CD4-positive, alpha-beta memory T cell (primary cell): ENCODE measurements around the gene ZNF697. TPM values are rescaled to one million over a fixed set of nuclear protein-coding genes. Genes with fewer than 3 reads are reported as not detected.
A peak's percentile ranks its signal among the peaks of the same experiment; 100 is the strongest.

ENCODE experiments used
- CTCF ChIA-PET: fragments of 350-600 bp; sonication (Branson Sonifier 250); formaldehyde crosslinking; loops from one replicate; lab custom pipeline; 2021; ENCODE audit warnings: inconsistent platforms; ENCODE audit not compliant: partially characterized antibody; lab: Charles Lee
- POLR2A ChIA-PET: fragments of 350-600 bp; sonication (Branson Sonifier 250); formaldehyde crosslinking; loops from one replicate; lab custom pipeline; 2021; ENCODE audit not compliant: partially characterized antibody; lab: Charles Lee
- DNase-seq, 5 donors: peaks; one replicate each; pipeline versions ENCODE4 v3.0.0 to v3.0.0-alpha.2; 2020 to 2022; ENCODE audit warnings: mixed read lengths in 1 of 5
- H3K27ac ChIP-seq: one replicate; pipeline ENCODE4 v1.7.0; 2013; ENCODE audit warnings: low read depth, low read length
- H3K27me3 ChIP-seq: 2 replicates; pipeline ENCODE4 v1.7.0; 2013; ENCODE audit warnings: mild to moderate bottlenecking, low read length, moderate library complexity; ENCODE audit not compliant: insufficient read depth
- H3K36me3 ChIP-seq: 2 replicates; pipeline ENCODE4 v1.7.0; 2013; ENCODE audit warnings: mild to moderate bottlenecking, low read length, moderate library complexity; ENCODE audit not compliant: insufficient read depth
- H3K4me1 ChIP-seq: 2 replicates; pipeline ENCODE4 v1.7.0; 2013; ENCODE audit warnings: mild to moderate bottlenecking, low read length, moderate library complexity; ENCODE audit not compliant: insufficient read depth
- H3K4me3 ChIP-seq, 2 donors: one replicate each; pipeline ENCODE4 v1.7.0; 2013; ENCODE audit warnings: low read length in 2 of 2, mild to moderate bottlenecking in 1 of 2
- H3K9me3 ChIP-seq, 2 donors: one replicate each; pipeline ENCODE4 v1.7.0; 2013; ENCODE audit warnings: low read length in 2 of 2, control low read depth in 1 of 2; ENCODE audit not compliant: control insufficient read depth in 1 of 2
- H3K27ac Mint-ChIP-seq, 7 donors: one replicate each; pipeline ENCODE4 v1.8.0; 2020 to 2021; ENCODE audit warnings: mixed read lengths in 7 of 7, mild to moderate bottlenecking in 6 of 7, inconsistent platforms in 3 of 7, moderate library complexity in 3 of 7
- H3K27me3 Mint-ChIP-seq, 2 donors: one replicate each; pipeline ENCODE4 v1.8.0; 2020 to 2021; ENCODE audit warnings: mixed read lengths in 2 of 2
- H3K36me3 Mint-ChIP-seq, 2 donors: one replicate each; pipeline ENCODE4 v1.8.0; 2020 to 2021; ENCODE audit warnings: mixed read lengths in 2 of 2, inconsistent platforms in 1 of 2, mild to moderate bottlenecking in 1 of 2
- H3K4me1 Mint-ChIP-seq, 4 donors: one replicate each; pipeline ENCODE4 v1.8.0; 2020 to 2021; ENCODE audit warnings: mixed read lengths in 4 of 4, mild to moderate bottlenecking in 1 of 4
- H3K4me3 Mint-ChIP-seq, 8 donors: one replicate each; pipeline ENCODE4 v1.8.0; 2020 to 2021; ENCODE audit warnings: mixed read lengths in 8 of 8, mild to moderate bottlenecking in 7 of 8, moderate library complexity in 6 of 8, inconsistent platforms in 3 of 8
- H3K9me3 Mint-ChIP-seq, 8 donors: one replicate each; pipeline ENCODE4 v1.8.0; 2020 to 2021; ENCODE audit warnings: mixed read lengths in 8 of 8, mild to moderate bottlenecking in 5 of 8, inconsistent platforms in 3 of 8, moderate library complexity in 1 of 8
- intact Hi-C: fragments of 100-400 bp; cut with micrococcal nuclease; formaldehyde crosslinking; loops from one replicate; pipeline ENCODE4 v1.15.1; 2023
- polyA plus RNA-seq, 2 donors: library from polyadenylated mRNA; unstranded; fragments of 300-500 nt; fragmentation: Illumina TruSeq; gene quantifications; one replicate each; pipeline ENCODE4 v1.2.3, GENCODE V29; 2021
- total RNA-seq, 2 experiments: library from RNA; stranded (reverse); gene quantifications; one replicate each; pipeline ENCODE4 v1.2.3, GENCODE V29; 2021

Gene ZNF697
- total and polyA plus RNA-seq, 4 experiments from 2014 or later, result 0.06 to 0.22 TPM; not detected in 2

DNA sequence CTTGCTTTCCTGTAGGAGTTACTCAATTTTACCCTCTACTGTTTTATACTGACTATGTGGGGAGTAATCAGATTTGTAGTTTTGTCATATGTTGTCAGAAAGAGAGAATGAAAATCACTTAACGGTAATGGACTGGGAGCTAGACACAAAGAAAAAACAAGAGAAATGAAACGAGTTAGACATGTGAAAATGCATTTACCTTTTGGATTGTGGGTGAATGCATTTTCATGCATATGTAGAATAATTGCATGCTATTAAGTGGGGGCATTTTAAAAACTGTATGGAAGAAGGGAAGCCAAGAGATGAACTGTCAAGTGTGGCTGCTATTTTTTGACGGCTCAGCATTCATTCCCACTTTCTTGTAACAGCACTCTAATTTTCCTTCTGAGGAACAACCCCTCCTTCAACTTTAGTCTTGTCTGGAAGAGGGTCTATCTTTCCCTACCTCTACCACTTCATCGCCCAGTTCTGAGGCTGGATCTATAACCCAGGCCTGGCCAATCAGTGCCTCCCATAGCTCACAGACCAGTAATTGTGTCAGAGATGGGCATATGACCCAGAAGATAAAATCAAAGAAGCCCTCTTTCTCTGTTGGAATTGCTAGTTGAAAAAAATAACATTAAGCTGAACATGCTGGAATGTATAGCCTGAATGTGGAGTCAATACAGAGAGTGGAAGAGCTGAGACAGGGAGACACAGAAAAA is 5.2 kb upstream of the ZNF697 start:
- Histone ChIP-seq H3K27me3 (peaks cover 4% of the 10 kb centered on the region), H3K27ac (no peak overlapping the region), H3K9me3 (no peaks in the 10 kb centered on the region), H3K4me1 (no peaks in the 10 kb centered on the region), H3K4me3 (no peak overlapping the region), H3K36me3 (no peaks in the 10 kb centered on the region)
- peaks cover 0 to 6% (median 2%) of the 10 kb centered on the region in 4 donors for H3K4me1 Mint-ChIP-seq
- no peak overlapping the region for H3K27ac Mint-ChIP-seq
- H3K36me3 Mint-ChIP-seq, result no peaks in the 10 kb centered on the region
- ChIA-PET POLR2A (no interaction called here), CTCF (no interaction called here)
- peaks cover 30 to 33% of the 10 kb centered on the region in 2 donors for H3K27me3 Mint-ChIP-seq
- intact Hi-C loops, result no loop called here
- peaks cover 0 to 5% (median 0%) of the 10 kb centered on the region in 8 donors for H3K9me3 Mint-ChIP-seq
- no peak overlapping the region for H3K4me3 Mint-ChIP-seq
- no peak for DNase-seq

DNA sequence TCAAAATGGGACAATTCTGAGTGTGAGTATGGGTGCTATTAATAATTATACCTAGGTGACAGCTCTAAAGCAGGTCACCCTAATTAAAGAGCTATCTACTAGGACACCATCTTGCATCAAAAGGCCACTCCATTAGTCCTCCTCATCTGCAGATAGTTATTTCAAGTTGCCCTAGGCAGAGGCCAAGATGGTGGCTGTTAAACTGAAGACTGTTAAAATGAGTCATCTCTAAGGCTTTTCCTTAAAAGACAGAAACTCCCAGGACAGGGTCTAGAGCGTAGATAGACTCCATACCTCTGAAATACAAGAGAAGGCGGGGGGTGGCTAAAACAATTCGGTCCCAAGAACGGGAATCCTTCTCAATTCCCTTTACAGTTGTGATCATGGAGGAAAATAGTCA is 4.5 kb upstream of the ZNF697 start:
- H3K27me3 Mint-ChIP-seq, result peaks cover 30 to 34% of the 10 kb centered on the region in 2 donors
- POLR2A ChIA-PET, result no interaction called here
- Histone ChIP-seq H3K27ac (no peak overlapping the region), H3K27me3 (peaks cover 4% of the 10 kb centered on the region), H3K4me3 (no peak overlapping the region), H3K9me3 (no peaks in the 10 kb centered on the region), H3K4me1 (no peaks in the 10 kb centered on the region), H3K36me3 (no peaks in the 10 kb centered on the region)
- H3K9me3 Mint-ChIP-seq, result peaks cover 0 to 7% (median 0%) of the 10 kb centered on the region in 8 donors
- intact Hi-C loops, result no loop called here
- no peak overlapping the region for H3K4me3 Mint-ChIP-seq
- DNase-seq, result no peak
- H3K27ac Mint-ChIP-seq, result no peak overlapping the region
- H3K36me3 Mint-ChIP-seq, result no peaks in the 10 kb centered on the region
- CTCF ChIA-PET, result no interaction called here
- H3K4me1 Mint-ChIP-seq, result peaks cover 0 to 6% (median 3%) of the 10 kb centered on the region in 4 donors

DNA sequence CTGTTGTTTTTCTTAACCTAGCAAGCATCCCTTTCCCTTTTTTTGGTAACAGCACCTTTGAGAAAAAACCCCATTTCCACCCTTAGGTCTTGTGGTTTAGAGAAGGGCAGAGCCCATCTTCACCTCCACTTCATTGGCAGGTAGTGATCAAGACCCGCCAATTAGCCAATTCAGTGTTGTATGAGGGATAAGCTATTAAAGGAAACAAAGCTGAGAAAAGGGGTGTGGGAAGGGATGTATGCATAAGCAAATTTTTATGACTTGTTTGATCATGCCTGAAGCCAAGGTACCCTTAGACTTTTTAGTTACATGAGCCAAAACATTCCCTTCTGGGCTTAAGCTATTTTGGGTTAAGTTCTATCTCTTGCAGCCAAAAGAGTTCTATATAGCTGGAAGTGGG is 3.6 kb upstream of the ZNF697 start:
- peaks cover 7% of the 10 kb centered on the region for H3K27me3 ChIP-seq
- CTCF ChIA-PET, result interaction anchor here (1.2 kb wide), 1 partner anchor 23 kb away, joined by 4 read pairs; no protein-coding TSS in a partner anchor
- DNase-seq, result no peak
- Mint-ChIP-seq H3K27ac (no peak overlapping the region), H3K36me3 (no peaks in the 10 kb centered on the region), H3K4me3 (no peak overlapping the region), H3K27me3 (peaks cover 33 to 41% of the 10 kb centered on the region in 2 donors), H3K4me1 (peaks cover 1 to 6% (median 3%) of the 10 kb centered on the region in 4 donors), H3K9me3 (peaks cover 0 to 8% (median 0%) of the 10 kb centered on the region in 8 donors)
- H3K4me3 ChIP-seq, result no peak overlapping the region
- H3K27ac ChIP-seq, result no peak overlapping the region
- POLR2A ChIA-PET, result no interaction called here
- H3K36me3 ChIP-seq, result no peaks in the 10 kb centered on the region
- no peaks in the 10 kb centered on the region for H3K9me3 ChIP-seq
- no peaks in the 10 kb centered on the region for H3K4me1 ChIP-seq
- intact Hi-C loops, result no loop called here

DNA sequence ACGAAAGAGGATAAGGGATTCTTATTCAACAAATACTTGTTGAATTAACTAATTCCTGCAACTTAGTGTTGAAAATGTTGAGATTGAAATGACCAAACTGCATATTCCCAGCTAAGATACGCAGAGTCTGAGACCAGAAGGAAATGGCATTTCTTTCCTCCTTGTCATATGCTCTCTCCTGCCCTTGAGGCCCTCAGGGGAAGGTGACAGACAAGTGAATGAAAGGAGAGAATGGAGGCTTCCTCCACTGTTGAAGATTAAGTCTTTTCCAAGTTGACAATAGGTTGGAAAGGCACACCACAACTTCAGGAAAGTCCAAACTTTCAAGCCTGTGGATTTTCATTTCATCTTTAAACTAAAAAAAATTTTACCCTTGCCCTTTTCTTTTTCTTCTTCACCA is 3.1 kb upstream of the ZNF697 start:
- H3K36me3 Mint-ChIP-seq, result no peaks in the 10 kb centered on the region
- H3K9me3 Mint-ChIP-seq, result peaks cover 0 to 8% (median 0%) of the 10 kb centered on the region in 8 donors
- Histone ChIP-seq H3K4me1 (no peaks in the 10 kb centered on the region), H3K4me3 (no peak overlapping the region), H3K36me3 (no peaks in the 10 kb centered on the region), H3K9me3 (no peaks in the 10 kb centered on the region), H3K27ac (no peak overlapping the region), H3K27me3 (peaks cover 10% of the 10 kb centered on the region)
- CTCF ChIA-PET, result interaction anchor here (1.2 kb wide), 1 partner anchor 24 kb away, joined by 4 read pairs; no protein-coding TSS in a partner anchor
- H3K4me3 Mint-ChIP-seq, result no peak overlapping the region
- peaks cover 38 to 46% of the 10 kb centered on the region in 2 donors for H3K27me3 Mint-ChIP-seq
- DNase-seq, result no peak
- H3K4me1 Mint-ChIP-seq, result peaks cover 4 to 6% (median 5%) of the 10 kb centered on the region in 4 donors
- POLR2A ChIA-PET, result no interaction called here
- H3K27ac Mint-ChIP-seq, result no peak overlapping the region
- intact Hi-C loops, result no loop called here

DNA sequence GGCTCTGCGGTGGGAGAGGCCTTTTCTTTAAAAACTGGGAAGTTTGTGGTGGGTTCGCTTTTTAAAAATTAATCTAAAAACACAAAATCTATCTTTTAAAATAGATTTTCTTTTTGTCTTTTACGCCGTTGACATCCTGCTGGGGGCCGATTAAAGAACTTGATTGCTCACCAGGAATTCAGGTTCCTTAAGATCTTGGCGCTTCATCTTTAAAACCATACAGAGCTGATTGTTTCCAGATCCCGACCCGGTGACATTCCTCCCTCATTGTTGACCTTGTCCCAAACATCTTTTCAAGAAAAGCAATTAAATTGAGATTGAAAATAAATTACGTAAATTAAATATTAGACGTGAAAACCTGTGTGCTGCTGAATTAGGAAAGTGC is 546 bp upstream of the ZNF697 start:
- Mint-ChIP-seq H3K4me1 (peaks cover 4 to 6% (median 5%) of the 10 kb centered on the region in 4 donors), H3K36me3 (no peaks in the 10 kb centered on the region), H3K27ac (no peak overlapping the region), H3K4me3 (peak overlapping the region; percentile 33 to 78 (median 56)), H3K27me3 (peaks cover 42 to 46% of the 10 kb centered on the region in 2 donors), H3K9me3 (peaks cover 0 to 8% (median 0%) of the 10 kb centered on the region in 8 donors)
- no peak for DNase-seq
- no peaks in the 10 kb centered on the region for H3K4me1 ChIP-seq
- intact Hi-C loops, result no loop called here
- ChIA-PET CTCF (interaction anchor here (1.2 to 3.2 kb wide), 2 partner anchors 27 to 31 kb away, joined by 3 to 9 read pairs; no protein-coding TSS in a partner anchor), POLR2A (no interaction called here)
- no peak overlapping the region for H3K4me3 ChIP-seq
- no peaks in the 10 kb centered on the region for H3K9me3 ChIP-seq
- H3K27me3 ChIP-seq, result peaks cover 14% of the 10 kb centered on the region
- H3K36me3 ChIP-seq, result no peaks in the 10 kb centered on the region
- H3K27ac ChIP-seq, result no peak overlapping the region

DNA sequence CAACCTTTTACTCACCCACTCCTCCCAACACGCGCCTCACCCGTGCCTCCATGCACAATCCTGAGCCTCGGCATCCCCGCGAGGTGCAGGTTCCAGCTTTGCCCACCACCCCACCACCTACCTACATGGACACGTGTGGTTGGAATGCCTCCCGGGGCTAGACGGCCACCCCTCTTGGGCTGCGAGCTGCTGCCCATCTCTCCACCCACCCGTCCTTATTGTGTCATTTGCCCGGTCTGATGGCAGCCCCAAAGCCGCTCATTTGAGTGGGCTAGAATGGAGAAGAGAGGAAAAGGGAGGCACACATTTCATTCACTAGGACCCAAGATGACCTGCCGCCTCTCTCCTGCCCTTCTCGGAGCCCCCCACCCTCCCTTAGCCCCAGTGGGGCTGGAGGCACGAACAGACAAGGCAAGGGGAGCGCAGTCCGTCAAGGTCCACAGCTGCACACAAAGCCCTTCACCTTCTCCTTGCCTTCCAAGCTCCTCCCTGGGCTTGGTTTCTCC is 785 bp downstream of the ZNF697 start:
- POLR2A ChIA-PET, result no interaction called here
- peaks cover 14% of the 10 kb centered on the region for H3K27me3 ChIP-seq

DNA sequence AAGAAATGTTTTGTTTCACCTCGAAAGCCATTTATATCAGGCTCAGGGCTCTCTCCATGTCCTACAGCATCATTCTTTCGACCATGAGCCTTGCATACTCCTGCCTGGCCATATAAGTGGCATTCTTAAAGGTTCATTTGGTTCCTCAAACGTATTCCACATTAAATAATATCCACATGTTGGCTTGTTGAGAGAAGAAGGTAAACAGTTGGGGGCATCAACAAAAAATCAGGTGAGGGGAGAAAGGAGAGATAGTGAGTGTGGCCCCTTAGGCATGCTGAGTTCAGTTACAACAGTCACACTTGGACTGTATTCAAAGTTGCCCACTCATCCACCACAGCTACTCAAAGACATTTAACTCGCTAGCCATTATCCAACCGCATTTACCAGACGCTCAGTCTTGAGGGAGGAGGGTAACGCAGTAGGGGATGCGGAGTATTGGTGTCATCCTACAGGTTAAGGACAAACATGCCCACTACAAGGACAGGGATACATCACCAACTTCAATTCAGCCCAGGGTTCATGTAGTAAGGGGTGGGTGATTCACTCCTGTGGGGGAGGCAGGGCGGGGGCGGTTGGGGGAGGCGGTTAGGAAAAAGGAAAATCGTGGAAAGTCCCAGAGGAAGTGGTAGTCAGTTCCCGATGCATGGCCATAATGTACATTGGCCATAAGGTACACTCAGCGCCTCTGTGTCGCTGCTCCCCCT is 1.4 kb downstream of the ZNF697 start:
- Histone ChIP-seq H3K36me3 (no peaks in the 10 kb centered on the region), H3K4me3 (no peak overlapping the region), H3K27me3 (peaks cover 14% of the 10 kb centered on the region), H3K4me1 (no peaks in the 10 kb centered on the region), H3K9me3 (no peaks in the 10 kb centered on the region), H3K27ac (no peak overlapping the region)
- Mint-ChIP-seq H3K4me3 (peak overlapping the region in 6 of 8 donors; percentile 19 to 67 (median 50)), H3K36me3 (no peaks in the 10 kb centered on the region), H3K27me3 (peaks cover 34 to 42% of the 10 kb centered on the region in 2 donors), H3K4me1 (peaks cover 4 to 6% (median 5%) of the 10 kb centered on the region in 4 donors), H3K9me3 (peaks cover 0 to 6% (median 0%) of the 10 kb centered on the region in 8 donors), H3K27ac (no peak overlapping the region)
- intact Hi-C loops, result no loop called here
- DNase-seq, result no peak
- POLR2A ChIA-PET, result no interaction called here
- CTCF ChIA-PET, result no interaction called here

More for the DNA sequence above, 785 bp downstream of the ZNF697 start:
- Mint-ChIP-seq H3K4me3 (peak overlapping the region in 6 of 8 donors; percentile 30 to 67 (median 50)), H3K9me3 (peaks cover 0 to 8% (median 0%) of the 10 kb centered on the region in 8 donors), H3K27ac (no peak overlapping the region), H3K27me3 (peaks cover 34 to 42% of the 10 kb centered on the region in 2 donors), H3K36me3 (no peaks in the 10 kb centered on the region), H3K4me1 (peaks cover 4 to 6% (median 5%) of the 10 kb centered on the region in 4 donors)
- no peak for DNase-seq
- CTCF ChIA-PET, result no interaction called here
- H3K4me1 ChIP-seq, result no peaks in the 10 kb centered on the region
- no peak overlapping the region for H3K4me3 ChIP-seq
- no peaks in the 10 kb centered on the region for H3K9me3 ChIP-seq
- no peak overlapping the region for H3K27ac ChIP-seq
- intact Hi-C loops, result no loop called here
- no peaks in the 10 kb centered on the region for H3K36me3 ChIP-seq
